HG02870 (cell line): ENCODE measurements around the gene NRCAM.

ENCODE experiments used
- ATAC-seq: cut with Tn5 transposase; IDR thresholded peaks from one replicate; pipeline ENCODE4 v1.9.1; 2021; ENCODE audit warnings: mild to moderate bottlenecking, moderate library complexity; ENCODE audit not compliant: unreplicated experiment

NRCAM gene

GRCh38 chr7:108427766-108428165 is 28.5 kb downstream of the NRCAM start:
- no peak for ATAC-seq

DNA sequence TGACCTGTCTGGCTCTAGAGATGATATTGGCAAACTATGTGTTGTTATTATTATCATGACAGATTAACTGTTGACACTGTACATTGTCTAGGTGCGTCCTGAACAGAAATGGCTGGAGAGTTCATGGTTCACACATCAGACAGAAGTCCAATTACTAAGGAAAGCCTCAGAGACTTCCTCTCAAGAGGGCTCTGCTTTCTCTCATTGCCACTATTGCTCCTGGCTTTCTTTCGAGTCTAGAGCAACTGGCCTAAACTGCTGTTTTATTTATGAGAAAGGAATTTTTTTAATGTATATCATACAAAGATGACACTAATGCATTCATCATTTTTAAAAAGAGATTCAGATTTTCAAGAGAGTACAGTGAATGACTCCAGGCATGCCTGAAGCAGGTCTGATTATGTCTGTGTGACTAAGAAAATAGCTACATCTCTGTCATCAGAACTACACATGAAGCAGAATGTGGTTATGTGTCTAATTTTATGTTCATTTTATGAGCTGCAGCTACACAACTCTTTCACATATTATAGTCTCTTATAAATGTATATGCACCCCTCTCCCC is 30.4 kb downstream of the NRCAM start:
- no peak for ATAC-seq

DNA sequence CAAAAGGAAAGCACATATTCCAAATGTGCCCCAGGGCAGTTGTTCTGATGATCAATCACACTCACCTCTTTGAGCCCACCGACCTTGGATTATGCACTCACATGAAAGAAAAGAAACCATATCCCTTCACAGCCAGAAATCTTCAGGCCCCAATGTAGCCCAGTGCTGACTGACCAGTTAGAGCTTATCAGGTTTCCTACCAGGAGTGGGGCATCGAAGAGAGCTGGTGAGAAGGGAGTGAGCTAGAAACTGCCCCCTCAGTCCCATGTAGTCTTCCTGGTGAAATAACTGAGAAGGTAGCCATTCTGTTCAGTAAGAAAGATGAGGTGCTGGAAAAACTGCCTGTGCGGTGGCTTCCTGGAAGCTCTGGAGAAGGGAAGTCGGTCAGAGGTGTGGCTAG is 32.2 kb downstream of the NRCAM start:
- no peak for ATAC-seq

DNA sequence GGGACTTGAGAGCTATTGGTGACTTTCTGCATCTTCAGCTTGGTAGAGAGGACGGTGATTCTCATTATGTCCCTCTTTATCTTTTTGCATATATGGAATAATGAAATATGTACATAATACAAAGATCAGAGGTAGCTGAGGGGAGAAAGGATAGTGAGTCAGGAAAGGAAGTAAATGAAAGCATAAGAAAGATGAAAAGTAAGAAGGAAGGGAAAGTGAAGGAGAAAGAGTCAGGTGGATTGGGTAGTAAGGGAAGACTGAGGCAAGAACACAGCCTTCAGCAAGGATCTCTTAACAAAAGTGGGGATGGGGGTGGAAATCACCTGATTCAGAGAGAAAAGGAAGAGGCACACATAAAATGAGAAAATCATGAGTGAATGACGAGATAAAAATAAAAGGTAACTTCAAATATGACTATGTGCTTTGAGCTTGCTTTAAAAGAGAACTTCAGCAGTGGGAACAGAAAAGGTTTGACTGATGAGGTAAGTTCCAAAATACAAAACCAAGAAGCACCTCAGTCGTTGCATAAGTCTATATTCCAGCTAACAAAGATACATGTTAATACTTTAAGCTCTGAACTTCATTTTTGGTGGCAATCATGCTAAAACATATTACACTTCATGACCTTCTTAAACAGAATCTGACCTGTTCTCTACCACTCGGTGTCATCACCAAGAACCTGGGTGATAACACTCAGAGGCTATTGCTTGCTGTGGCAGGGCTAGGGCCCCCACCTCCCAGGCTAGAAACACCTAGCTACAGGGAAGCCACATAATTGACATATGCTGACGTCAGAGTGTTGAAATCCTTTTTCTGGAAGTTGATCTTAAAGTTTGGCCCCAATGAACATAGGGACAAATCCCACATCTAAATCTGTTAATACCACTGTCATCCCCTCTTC is 32.9 kb downstream of the NRCAM start:
- no peak for ATAC-seq

DNA sequence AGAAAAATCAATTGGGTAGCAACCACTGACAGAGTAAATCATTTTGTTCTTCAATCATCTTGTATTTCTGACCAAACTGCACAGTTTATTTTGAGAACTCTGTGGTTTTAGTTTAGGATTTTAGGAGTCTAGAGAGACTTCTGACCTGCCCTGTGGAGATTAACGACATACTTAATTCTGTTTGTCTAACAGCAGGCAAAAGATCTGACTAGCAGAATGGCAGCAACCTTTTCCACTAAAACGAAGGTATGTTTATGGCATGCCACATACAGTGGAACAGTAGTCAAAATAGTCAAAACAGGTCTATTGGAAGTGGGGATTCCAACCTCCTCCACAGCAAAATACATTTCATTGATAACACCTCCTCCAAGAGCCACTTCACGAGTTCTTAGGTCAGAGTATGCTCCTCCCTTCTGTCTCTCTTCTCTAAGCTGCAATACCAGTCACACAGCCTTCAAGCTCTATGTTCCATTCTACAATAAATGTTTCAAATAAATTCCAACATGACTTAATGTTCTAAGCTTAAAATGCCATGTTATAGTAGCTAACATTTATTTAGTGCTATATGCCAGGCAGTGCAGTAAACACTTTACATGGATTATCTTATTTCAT is 34.4 kb downstream of the NRCAM start:
- no peak for ATAC-seq

DNA sequence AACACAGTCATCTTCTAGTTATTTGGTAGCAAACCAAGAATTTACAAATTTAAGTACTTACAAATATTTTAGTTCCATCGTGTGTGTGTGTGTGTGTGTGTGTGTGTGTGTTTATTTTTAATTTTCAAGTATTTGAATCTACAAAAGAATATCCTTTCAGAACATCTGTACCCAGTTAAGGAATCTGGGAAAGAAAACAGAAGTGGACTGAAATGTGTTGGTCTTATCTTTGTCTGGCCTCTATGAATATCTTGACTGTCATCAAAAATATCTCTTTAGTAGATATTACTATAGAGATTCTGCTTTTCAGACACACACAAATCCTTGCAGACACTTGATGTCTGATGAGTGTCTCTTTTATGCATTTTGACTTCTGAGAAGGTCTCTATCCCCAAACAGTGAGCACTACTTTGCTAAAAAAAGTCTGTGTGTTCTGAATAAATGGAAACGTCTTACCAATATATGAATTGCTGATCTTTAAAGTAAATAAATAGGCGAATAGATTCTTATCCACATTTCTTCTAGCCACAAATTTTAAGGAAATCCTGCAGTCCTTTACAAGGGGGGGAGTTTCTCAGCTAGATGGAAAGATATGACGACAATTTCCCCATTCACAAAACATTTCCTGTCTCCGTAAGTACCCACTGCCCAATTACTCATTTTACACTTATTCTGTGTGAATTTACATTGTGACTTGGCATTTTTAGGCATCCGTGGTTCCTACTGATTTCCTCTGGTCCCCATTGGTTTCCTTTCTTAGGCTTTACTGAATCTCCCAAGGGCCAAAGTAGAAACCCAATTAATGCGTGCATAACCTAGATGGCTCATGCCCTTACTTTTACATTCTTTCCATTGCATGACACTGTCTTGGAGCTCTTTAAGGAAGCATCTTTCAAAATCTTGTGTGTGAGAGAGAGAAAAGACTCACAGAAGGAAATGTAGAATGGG is 36.0 kb downstream of the NRCAM start:
- ATAC-seq = no peak

DNA sequence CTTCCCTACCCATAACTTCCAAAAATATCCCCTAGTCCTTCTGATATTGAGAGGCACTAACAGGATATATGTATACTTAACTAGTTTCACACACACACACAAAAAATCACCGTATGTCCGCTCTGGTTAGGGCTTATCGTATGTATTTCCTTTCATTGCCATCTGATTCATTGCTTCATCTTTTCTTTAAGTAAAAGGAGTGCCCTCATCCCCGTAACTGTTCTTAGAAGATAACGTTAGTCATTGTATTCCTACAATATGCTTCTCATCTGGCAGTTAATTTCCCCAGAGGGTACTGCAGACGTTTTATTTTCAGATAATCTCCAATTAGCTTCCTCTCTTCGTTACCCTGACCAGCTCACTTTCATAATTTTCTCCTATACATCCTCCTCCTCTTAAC is 37.3 kb downstream of the NRCAM start:
- no peak for ATAC-seq

GRCh38 chr7:108417926-108418325 is 38.3 kb downstream of the NRCAM start:
- ATAC-seq = no peak

- ATAC-seq = no peak
Measured at GRCh38 chr7:108417144-108417543, 39.1 kb downstream of the NRCAM start.

DNA sequence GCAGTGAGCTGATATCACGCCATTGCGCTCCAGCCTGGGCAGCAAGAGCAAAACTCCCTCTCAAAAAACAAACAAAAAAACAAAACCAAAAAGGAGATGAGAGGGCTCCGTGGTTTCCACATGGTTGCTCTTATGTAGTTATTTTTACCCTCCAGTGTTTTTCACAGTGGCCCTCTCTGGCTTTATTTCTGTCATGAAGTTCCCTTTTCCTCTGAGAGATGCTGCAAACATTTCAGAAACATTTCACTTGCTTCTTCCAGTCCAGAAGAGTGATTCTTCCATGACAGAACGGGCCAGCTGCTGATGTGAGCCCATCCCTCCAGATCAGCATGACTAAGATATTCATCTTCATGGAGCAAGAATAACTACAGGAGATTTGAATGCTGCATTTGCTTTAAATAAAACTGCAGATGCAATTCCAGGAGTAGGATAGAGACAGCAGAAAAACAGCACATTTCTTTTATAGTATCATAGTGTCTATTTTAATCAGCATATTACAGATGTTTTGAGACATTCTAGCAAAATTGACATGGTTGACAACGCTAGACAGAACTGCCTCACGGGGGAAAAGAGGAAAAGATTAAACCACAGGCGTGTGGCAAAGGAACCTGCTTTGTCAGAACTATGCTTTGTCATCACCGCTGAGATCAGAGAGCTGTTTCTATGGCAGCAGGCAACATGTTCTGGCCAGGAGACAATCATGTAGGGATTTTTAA is 40.3 kb downstream of the NRCAM start:
- peak; percentile 81 for ATAC-seq

- ATAC-seq = no peak
Measured at GRCh38 chr7:108415084-108415483, 41.2 kb downstream of the NRCAM start.

GRCh38 chr7:108413782-108414492 is 42.3 kb downstream of the NRCAM start:
- ATAC-seq = no peak

- ATAC-seq = no peak
Measured at GRCh38 chr7:108413337-108413736, 42.9 kb downstream of the NRCAM start.

DNA sequence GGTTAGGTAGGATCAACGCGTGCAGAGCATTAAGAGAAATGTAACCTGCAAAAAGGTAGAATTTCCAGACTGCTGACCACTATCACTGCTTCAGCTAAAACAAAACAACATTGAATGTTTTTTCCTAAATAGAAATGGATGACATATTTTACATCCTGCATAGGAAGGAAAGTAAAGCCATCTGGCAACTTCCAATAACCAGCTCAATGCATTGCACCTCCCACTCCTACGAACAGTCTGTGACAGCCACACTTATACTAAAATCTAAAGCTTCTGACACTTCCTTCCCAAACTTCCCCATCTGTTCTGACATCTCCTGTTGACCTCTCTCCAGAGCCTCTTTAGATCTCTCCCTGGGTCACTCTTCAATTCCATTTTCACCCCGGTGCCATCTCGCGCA is 47.1 kb downstream of the NRCAM start:
- no peak for ATAC-seq

DNA sequence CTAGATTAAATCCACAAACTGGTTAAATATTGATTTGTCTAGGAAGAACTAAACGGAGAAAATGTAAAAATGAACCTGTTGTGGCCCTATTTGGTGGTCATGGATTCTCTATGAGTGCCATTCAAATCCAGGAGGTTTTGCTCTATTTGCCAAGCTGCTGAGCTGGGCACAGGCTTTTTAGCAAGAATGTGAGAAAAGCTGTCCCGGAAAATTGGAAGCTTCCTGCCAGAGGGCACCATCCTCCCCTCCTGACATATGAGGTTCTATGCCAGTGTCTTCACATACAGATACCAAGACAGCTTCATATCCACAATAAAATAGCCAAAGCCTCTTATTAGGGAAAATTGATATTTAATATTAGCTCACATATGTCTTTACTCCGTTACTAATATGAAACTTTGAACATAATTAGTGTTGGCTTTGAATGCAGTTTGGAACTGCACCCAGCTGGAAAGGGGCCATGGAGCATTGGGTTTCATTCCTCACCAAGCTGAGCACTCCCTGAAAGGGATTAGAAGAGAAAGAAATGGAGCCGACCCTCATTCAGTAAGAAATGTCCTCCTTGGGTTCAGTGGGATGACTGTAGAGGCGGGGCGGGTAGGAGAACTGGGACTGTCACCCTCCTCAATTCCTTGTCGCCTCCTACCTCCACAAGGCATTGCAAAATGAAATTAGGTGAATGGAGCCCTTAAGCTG is 47.8 kb downstream of the NRCAM start:
- no peak for ATAC-seq

GRCh38 chr7:108407676-108408075 is 48.6 kb downstream of the NRCAM start:
- no peak for ATAC-seq

DNA sequence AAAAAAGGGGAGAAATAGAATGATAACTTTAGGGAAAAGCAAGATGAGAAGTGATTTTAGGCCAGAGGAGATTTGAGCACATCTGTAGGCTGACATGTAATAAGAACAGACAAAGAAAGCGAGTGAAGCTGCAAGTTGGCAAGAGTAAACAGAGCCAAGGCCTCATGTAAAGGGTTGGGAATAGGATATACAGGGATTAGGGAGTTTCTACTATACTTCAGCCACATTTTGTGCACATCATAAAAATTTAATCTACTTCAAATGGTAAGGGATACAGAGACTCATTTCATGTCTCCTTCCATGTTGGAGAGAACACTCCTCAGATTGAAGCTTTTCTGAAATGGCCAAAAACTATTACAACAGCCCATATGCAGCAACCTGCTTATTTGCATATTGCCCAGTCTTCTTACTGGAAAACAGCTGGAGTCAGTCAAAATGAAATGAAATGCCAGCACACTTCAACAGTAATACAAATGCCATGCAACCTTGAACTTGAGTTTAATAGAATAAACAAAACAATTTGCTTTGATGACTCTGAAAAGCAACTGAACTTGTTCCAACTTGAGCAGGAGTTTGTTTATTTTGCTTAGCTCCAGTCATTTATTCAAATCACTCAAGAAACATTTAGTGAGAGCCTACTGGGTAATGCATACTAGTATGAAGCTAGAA is 49.9 kb downstream of the NRCAM start:
- no peak for ATAC-seq
